ENCODE results near the gene ZNF419.

- TF ChIP-seq CTCF (IDR thresholded peaks at IDR 0.05 in 8 of 11, conservative IDR thresholded peaks at IDR 0.05 in 3 of 11) (no peak), POLR2AphosphoS5 (IDR thresholded peaks at IDR 0.05) (no peak), POLR2A (IDR thresholded peaks at IDR 0.05) (no peak)
These were observed 23.9 kb downstream of the ZNF419 start for GRCh38 chr19:57511484-57511883.
